ENCODE results near the gene FOXA2.

The FOXA2 gene

DNA sequence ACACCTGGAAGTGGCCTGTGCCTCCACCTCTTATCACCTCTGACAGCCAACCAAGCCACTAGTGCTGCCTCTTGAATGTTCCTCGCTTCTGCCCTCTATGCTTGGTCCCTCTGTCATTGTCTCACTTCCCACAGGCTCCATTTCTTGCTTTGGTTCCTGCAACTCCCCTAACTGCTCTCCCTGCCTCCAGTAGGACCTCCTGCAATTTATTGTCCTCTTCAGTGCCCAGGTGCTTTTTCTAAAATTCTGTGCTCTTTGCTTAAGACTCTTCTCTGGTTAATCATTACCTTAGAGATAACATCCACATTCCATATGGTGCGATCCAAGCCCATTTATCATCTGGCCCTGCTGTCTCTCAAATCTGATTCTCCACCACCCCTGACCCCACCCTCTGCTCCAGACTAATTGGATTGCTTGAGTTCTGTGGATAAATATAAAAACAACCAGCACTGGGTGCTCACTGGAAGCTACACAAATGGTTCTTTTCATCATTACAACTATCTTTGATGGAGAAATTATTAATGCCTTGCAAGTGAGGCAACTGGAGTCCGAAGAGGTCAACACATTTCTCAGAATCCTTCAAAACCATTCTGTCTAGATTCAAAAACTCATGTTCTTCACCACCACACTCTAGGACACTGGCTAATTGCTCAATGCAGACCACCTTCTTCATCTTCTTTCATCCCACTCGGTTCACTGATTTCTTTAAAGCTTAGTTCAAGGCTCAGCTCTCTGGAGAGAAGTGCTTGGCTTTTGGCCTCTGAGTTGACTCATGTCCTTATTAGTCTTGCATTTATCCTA, 47.2 kb downstream of the FOXA2 start:
- DNase-seq (ENCODE audit: low spot score): no peak

DNA sequence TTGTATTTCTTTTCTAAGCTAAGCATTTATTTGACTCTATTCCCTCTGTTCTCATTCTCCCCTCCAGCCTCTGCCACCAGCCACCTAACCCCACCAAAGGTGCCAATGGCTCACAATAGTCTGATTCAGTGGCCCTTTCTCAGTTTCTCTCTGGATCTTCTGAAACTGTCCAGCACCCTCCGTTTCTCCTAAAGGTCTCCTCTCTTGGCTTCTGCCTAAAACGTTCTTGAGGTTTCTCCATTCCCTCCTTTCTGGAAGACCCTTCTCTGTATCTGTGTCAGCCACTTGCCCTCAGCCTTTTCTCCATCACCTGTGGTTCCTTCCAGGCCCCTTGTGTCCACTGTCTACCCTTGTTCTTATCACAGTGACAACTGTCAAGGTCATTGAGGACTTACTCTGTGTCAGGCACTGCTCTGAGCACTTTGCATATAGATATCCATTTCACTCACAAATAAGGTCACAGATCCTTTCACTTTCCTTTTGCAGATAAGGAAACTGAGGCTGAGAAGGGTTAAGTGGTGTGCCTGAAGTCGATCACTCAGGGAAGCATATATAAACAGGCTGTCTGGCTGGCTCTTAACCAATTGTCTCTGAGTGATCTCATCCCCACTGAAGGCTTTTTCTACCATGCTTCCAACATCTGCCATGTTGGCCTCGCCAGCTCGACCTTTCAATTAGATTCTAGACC, 48.1 kb downstream of the FOXA2 start:
- no peak for DNase-seq (ENCODE audit: low spot score)

DNA sequence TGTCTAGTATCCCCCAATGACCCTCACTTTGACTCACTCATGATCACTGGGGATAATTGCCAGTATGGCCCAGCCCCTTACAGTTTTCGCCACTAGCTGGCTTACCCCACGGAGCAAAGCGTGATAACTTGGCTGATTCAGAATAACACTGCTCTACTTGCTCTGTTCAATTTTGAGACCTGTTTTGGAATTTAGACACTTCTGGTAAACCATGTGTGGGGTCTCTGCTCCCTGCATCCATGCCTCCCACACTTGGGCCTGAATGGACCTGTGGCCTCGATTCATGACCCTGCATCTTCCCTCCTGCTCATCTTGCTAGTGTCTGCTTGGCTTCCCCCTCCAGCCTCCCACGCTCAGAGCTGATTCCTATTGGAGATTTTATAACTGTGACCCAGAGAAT, 48.9 kb downstream of the FOXA2 start:
- no peak for DNase-seq (ENCODE audit: low spot score)

DNA sequence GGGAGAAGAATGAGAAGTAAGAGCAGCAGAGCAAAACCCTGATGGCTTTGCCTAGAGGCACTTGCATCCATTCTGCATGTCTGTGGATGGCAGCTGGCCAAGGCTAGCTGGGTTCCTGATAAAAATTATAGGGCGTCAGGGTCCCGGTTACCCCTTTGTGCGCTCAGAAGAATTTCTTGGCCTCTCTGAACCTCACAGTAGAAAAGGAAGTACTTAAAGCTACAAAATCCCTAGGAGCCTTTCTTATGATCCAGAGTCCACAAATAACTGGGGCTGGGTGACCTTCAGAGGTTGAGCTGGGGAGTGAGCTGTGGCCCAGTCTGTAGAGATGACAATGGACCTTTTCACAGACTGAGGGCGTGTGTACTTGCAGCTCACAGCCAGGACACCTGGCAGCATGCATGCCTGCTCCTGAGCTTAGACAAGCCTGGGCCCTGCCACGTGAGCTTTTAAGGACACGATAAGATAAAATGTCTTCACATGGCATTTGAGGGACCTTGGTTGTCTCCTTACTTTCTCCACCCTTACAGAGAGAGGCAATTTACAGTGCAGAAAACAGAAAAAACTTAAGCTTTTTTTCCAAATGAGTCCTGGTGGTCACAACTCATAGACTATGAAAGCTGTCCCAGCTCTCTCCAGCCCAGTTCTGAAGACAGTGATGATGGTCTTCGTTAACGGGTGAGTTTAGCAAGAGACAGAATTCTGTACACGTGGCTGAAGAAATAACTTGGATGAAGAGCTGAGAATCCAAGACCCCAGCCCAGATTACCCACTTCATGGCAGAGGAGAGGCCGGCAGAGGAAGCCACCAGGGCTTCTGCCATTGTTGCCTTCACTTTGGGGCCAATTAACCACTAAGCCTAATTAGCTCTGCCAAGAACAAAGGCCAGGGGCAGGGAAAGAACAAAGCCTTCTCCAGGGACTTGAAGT, 50.3 kb downstream of the FOXA2 start:
- no peak for DNase-seq (ENCODE audit: low spot score)

DNA sequence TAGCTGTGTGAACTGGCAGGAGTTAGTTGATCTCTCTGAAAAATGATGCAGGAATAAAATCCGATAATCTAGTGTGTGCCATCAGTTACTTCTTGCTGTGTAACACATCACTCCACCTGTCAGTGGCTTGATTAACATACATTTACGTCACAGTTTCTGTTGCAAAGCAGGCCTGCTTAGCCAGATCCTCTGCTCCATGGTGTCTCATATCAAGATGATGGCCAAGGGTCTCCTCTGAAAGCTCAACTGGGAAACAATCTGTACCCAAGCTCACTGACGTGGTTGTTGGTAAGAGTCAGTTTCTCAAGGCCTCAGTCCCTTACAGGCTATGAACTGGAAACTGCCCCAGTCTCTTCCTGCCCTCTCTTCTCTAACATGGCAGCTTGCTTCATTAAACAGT, 51.8 kb downstream of the FOXA2 start:
- DNase-seq (ENCODE audit: low spot score): no peak

DNA sequence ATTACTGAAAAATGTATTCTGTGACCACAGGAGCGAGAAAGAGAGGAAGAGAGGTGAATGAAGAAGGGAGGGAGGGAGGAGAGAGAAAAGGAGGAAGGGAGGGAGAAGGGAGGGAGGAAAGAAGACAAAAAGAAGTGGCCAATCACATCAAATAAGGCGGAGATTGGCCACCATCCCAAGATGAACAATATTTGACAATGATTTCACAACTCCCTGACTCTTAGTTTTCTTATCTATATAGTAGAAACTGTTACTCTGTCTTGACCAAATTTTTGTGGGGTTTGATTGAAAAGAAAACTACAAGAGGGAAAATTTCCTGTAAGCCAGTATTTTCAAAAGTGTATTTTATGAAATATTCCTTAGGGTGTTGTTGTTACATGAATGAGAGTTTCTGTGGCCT, 52.6 kb downstream of the FOXA2 start:
- no peak for DNase-seq (ENCODE audit: low spot score)

DNA sequence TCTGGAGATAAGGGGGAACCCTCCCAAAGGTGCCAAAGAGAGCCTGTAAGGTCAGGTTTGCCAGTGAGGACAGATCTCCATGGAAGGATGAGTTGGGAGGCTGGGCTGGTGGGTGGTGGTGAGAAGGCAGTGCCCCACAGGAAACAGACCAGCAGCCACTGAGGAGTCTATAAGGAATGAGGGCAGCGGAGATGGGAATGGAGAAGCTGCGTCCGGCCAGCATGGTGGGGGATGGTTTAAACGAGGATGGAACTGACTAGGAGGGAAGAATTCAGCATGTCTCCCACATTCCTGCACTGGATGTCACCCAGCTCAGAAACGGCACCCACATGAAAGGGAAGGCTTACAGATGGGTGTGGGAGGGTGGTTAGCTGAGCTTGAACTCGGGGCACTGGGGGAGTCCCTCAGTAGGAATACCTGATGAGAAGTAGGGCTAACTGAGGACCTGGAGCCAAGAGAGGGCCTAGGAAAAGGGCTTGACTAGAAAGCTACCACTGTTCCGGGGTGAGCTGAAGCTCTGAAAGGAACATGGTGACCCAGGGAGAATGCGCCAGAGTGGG, 53.2 kb downstream of the FOXA2 start:
- DNase-seq (ENCODE audit: low spot score): no peak

Data from kidney tubule cell (primary cell).